HG02642 (cell line): ENCODE data around the gene CHD2.

ENCODE experiments used
- ATAC-seq: cut with Tn5 transposase; IDR thresholded peaks from one replicate; pipeline ENCODE4 v1.9.1; 2021; ENCODE audit warnings: mild to moderate bottlenecking; ENCODE audit not compliant: unreplicated experiment, poor library complexity

Gene CHD2

DNA sequence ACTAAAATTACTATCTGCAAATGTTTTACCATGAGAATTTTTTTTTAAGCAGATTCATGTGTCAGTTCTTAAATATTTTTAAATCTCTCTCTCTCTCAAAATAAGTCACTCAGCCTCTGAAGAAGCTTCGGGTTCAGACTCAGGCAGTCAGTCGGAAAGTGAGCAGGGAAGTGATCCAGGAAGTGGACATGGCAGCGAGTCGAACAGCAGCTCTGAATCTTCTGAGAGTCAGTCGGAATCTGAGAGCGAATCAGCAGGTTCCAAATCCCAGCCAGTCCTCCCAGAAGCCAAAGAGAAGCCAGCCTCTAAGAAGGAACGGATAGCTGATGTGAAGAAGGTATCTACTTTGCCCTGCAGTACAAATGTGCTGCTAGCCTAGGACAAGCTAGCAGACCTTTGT is 24.1 kb downstream of the CHD2 start:
- no peak for ATAC-seq

DNA sequence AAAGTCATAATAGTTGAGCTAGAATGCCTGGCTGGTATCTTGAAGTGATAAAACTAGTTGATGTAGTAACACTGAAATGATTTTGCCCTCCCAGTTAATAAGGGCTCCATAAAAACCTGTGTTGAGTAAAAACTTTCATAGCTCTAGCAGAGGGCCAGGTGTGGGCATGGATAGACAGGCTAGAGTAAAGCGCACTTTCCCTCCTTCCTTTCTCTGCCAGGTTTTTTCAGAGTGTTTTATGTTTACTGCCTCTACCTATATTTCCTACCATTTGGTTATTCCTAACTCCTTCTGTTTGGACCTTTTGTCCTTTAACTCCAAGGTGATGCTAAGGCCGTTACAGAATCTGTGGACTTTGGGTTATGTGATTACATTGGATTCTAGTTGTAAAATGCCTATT is 25.3 kb downstream of the CHD2 start:
- no peak for ATAC-seq

DNA sequence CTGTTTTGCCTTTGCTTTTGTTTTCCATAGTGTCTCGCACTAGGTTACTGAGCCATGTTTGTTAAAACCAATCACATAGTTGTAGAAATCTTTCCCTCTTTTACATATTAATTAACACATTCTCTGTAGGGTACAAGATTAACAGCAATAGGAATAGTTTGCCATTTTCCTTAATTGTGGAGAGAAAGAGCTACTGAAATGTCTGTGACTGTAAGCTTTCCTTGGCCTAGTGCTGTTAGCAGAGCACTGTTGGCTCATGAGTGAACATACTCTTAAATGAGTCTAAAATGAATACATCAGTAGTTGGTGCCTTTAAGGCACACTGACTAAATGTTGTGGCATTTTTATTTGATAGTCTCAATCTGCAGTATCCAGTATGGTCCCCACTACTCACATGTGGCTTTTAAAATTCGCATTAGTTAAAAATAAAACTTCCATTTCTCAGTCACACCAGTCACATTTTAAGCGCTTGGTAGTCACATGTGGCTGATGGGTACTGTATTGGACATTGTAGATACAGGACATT is 28.2 kb downstream of the CHD2 start:
- ATAC-seq, result no peak

DNA sequence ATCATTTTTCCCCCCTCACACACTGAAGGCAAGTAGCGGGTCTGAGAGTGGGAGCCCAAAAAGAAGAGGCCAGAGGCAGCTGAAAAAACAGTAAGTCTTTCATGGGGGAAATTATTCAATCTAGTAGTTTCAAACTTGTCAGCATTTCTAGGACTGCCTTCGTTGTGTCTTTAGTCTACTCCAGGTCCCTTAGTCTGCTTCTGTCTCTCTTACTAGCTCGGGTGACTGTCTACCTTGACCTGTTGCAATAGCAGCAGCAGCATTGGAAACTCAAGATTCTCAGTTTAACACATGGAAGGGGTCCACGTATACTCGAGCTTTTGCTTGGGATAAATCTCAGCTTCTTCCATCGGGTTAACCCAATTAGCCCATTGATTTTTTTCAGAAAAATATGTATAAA is 28.9 kb downstream of the CHD2 start:
- ATAC-seq, result no peak

DNA sequence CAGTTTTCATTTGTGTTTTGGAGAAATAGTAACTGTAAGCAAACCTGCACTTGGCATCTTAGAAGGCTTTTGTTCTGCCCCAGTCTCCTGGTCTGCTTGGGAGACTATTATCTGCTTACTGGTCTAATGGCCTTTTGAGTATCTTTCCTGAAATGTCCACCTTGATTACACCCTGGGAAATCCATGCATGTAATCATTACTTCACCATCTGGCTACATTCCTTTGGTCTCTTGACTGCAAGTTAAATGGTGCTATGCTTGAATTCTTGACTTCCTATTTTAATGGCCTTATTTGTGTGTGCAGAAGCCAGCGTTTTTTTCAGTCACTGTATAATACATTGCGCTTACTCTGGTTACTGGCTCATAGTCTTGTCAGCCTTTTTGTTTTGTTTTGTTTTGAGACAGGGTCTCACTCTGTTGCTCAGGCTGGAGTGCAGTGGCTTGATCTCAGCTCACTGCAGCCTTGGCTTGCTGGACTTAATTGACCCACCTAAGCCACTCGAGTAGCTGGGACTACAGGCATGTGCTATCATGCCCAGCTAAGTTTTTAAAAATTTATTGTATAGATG is 30.0 kb downstream of the CHD2 start:
- no peak for ATAC-seq

DNA sequence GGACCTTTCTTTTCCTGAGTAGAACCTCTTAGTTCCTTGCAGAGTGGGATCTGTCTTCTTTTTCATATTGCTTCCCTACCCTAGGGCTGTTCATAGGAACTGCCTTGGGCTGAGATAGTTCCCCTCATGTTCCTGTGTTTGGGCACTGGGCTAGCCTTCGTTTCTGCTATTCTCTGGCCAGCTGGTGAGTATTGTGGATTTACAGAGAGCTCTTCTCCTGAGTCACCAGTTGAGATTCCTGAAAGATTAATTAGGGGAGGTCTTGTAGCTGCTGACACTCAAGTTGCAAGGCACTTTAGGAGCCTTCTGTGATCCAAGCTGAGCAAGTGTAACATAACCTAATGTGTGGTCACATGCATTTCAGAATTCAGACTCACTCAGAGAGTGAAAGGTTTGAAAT is 30.7 kb downstream of the CHD2 start:
- ATAC-seq, result no peak

DNA sequence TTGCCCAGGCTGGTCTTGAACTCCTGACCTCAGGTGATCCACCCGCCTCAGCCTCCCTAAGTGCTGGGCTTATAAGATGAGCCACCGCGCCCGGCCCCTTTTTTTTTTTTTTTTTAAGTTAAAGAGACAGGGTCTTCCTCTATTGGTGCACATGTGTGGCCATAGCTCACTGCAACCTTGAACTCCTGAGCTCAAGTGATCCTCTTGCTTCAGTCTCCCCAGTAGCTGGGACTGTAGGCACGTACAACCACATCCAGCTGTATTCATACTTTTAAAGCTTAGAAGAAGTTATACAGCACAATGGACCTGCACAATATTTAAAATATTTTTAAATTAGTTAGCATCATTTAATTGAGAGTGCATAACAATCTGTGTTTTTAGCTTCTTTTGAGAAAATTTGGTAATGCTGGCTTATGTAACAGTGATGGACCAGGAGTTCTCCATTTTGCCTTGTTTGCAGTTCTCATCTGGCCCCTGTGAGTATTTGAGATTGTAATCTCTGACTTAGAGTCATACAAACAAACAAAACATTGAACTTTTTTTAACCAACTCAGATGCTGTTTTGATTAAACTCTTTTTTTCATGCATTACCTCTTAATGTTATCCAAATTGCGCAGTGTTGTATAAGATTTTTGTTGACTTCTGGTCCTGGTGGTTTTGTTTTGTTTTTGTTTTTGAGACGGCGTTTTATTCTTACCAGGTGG is 33.0 kb downstream of the CHD2 start:
- ATAC-seq, result no peak

DNA sequence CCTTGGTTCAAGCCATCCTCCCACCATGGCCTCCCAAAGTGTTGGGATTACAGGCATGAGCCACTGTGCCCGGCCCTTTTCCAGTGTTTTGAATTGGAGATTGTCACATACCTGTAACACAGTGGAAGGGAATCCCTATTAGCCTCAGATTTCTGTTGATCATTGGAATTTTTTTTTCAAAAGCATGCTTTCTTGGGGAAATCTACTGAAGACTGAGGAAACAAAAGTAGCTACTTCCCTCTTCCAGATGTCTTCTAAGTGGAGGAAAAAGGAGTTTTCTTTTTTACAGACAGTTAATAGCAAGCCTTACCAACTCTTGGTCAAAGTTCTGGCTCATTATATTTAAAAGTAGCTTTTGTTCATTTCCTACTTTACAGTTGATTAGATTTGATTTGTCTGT is 33.7 kb downstream of the CHD2 start:
- no peak for ATAC-seq

DNA sequence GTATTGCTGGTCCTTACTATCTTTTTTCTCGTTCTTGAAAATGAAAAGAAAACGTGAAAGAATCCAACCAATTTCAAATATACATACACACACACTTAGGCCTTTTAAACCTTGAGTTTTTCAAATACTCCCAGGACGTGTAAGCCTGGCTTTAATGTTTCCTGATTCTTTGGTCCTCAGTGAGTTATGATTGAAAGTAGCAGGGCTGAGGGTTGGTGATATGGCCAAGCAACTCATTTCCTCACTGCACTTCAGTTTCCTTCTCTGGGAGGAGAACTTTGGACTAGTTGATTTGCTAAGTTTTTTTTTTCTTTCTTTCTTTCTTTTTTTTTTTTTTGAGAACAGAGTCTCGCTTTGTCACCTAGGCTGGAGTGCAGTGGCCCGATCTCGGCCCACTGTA is 34.6 kb downstream of the CHD2 start:
- no peak for ATAC-seq

DNA sequence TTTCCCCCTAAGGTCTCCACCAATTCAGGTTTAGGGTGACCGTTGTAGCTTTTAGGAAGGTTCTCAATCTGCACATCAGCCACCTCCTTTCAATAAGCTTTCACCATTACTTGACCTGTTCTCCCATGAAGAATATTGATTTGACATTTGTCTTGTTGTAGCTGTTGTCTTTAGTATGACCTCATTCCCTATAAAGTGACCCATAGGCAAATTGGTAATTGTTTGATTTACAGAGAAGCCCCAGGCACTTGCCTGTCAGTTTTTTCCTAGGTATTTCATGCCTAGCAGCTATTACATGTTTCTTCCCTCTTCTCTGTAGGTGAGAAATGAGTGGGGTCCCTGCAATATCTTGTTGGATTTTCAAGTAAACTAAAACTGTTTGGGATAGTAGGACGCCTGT is 36.0 kb downstream of the CHD2 start:
- ATAC-seq, result no peak

DNA sequence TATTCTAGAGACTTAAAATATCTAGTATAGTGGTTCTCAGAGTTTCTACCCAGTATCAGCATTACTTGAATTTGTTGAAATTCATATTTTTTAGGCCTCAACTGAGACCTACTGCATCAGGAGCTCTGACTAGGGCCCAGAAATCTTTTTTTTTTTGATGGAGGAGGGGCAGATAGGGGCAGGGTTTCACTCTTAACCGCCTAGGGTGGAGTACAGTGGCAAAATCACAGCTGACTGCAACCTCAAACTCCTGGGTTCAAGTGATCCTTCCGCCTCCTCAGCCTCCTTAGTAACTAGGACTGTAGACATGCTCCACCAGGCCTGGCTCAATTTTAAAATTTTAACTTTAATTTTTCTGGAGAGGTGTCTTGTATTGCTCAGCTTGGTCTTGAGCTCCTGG is 36.6 kb downstream of the CHD2 start:
- no peak for ATAC-seq

DNA sequence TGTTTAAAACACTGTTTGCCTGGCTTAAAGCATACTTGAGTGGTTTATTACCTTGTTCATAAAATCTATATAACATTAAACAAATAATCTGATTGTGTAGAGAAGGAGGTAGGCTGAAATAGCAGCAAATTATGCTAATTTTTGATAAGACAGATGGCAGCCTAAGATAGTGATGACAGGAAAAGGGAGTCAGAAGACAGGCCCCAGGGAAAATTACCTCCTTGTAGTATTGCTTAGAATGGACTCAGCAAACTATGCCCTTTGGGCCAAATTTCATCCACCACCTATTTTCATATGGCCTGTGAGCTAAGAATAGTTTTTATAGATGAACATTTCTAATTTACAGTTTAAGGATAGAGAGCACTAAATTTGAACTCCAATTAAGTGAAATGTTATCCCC is 37.8 kb downstream of the CHD2 start:
- no peak for ATAC-seq

DNA sequence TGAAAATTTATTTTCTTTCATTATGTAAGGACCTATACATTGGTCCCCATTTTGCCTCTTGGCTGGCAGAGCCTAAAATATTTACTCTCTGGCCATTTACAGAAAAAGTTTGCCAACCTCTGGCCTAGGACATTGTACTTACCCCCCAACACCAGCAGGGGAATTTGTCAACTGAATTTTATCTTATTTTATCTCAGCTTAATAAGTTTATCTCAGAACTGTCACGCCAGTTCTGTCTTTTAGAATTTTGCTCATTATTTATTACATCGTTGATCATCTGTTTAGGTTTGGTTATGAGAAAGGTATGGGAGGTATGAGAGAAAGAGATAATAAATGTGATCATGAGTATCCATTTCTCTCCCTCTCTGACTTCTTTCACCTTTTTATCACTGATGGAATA is 38.3 kb downstream of the CHD2 start:
- no peak for ATAC-seq

DNA sequence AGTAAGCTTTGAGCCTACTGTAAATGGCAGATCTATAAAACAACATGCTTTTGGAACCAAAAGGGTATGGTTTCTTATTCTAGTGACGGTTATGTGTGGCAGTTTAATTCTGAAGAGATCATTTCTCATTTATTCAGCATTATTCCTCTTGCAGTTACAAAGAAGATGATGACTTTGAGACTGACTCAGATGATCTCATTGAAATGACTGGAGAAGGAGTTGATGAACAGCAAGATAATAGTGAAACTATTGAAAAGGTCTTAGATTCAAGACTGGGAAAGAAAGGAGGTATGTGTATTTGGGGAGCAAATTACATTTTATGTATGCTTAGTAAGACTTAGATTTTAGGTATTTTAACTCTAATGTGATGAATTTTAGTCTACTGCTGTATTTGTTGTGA is 41.5 kb downstream of the CHD2 start:
- ATAC-seq, result no peak

DNA sequence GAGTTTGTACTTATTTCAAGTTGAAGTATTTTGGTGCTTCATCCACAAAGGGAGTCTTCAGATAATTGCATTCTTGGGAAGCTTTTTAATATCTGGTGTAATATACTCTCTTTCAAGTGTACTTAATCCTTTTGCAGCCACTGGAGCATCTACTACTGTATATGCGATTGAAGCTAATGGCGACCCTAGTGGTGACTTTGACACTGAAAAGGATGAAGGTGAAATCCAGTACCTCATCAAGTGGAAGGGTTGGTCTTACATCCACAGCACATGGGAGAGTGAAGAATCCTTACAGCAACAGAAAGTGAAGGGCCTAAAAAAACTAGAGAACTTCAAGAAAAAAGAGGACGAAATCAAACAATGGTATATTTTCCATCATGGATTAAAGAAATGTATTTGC is 42.6 kb downstream of the CHD2 start:
- ATAC-seq, result no peak

DNA sequence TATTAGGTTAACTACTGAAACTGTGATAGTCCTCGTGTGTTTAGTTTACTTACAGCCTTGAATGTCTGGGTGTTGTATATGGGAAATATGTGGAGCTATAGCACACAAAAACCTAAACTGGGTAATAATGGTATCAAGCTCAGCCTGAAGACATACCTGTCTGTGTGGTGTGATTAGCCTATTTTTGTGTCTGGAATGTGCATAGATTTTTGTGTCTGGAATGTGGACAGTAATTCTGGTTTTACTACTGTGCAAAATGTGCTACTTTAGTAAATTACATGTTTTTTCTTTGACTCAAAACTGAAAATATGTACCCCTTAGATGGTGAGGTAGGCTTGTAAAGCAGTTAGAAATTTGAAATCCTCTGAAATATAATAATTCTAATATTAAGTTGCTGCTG is 43.5 kb downstream of the CHD2 start:
- no peak for ATAC-seq

DNA sequence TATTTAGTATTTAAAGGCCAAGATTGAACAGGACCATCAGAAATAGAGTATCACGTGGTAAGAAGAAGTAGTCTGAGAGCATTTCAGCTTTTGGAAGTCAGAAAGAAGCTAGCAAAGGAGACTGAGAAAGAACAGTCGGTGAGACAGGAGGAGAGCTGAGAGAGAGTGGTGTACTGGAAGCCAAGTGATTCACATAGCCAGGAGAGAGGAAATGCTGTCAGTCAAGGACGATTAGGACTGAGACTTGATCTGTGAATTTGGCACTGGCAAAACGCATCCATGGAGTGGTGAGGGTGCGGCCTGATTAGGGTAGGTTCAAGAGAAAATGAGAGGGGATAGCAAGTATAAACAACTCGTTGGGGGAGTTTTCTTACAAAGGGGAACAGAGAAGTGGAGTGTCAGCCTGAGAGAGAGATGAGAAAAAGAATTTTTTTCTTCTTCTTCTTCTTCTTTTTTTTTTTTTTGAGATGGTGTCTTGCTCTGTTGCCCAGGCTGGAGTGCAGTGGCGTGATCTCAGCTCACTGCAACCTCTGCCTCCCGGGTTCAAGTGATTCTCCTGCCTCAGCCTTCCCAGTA is 44.9 kb downstream of the CHD2 start:
- ATAC-seq, result no peak

DNA sequence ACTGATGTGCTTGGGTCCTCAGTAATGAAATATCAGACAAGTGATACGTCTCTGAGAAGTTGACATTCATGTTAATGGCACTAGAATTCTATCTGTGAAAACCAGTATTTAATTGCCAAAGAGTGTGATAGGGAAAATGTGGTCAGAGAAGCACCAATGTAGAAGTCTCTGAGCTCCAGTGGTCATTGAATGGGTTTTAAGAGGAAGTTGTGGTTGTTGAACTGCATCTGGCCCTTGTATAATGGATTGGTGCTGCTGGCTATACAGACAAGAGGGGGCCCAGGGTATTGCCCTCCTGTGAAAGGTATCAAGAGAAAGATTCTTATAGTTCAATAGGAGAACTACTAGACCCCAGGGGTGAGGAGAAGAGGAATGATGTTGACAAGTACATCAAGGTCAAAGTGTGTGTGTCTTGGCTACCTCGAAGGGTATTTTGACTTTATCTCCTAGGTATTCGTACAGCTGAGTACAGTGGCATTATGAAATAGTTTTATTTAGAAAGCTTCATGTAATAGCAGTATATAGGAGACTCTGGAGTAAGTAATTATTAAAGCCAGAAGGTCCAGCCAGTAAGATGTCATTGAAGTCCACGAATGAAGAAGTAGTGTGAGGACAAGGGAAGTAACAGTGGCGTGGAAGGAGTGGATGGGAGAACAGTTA is 47.1 kb downstream of the CHD2 start:
- ATAC-seq, result no peak

DNA sequence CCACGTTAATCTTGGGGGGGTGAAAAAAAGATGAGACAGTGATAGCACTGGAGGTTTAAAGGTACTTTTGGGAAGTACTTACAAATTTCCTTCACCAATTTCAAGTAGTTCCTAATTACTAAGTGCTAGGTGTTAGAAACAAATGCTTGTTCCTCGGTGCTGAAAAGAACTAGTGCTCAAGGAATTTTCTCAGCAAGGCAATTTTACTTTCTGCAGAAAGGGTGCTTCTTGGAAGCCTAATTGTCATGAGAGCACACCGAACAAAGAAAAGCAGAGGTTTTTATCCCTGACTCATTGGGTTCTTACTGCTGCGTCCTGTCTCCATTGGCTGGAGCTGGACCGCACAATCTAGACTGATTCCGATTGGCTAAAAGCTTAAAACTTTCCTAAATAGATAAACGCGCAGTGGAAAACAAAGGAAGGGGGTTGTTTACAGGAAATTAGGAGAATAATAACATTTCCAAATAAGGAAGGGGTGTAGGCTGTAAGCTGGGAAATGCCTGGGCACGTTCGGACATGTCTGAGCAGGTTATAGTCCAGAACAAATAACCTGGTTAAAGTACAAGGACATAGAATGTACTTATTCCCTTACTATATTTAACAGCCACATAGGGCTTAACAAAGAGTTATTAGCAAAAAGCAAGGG is 49.6 kb downstream of the CHD2 start:
- ATAC-seq, result no peak

DNA sequence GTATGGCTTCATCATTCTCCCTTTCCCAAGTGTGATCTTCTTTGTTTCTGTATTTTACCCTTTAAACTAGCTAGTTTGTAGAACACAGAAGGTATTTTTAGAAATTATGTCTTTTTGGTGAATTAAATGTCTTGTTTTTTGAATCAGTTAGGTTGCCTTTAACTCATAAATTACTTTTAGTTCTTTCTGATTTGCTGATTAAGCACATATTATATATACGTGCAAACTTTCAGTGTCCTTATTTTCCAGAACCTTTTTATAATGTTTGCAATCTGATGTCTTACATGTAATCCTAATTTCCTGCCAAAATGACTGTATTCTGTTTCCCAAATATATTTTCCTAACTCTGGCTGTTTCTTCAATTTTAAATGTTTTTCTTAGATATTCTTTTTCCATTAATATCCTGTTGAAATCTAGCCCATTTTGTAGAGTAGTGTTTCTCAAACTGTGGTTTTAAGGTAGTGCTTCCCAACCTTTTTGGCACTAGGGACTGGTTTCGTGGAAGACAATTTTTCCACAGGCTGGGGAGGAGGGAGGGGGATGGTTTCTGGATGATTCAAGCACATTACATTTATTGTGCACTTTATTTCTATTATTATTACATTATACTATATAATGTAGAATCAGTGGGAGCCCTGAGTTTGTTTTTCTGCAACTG is 51.8 kb downstream of the CHD2 start:
- ATAC-seq, result no peak
